Caco-2 (cell line): Measurements from ENCODE around the gene QRFP. TPM values are rescaled to one million over a fixed set of nuclear protein-coding genes. Genes with fewer than 3 reads are reported as not detected.

Experiments
- BruUV-seq: library from RNA; stranded (reverse); fragments of 400-500 nt; replicated peaks from 2 replicates; lab custom pipeline; 2021; lab: Mats Ljungman, UMichigan
- CTCF ChIA-PET: fragments of 300-600 bp; sonication (Branson Sonifier 250); formaldehyde crosslinking; loops from one replicate; lab custom pipeline; 2022; ENCODE audit warnings: antibody characterized with exemption; lab: Charles Lee
- POLR2A ChIA-PET: fragments of 300-600 bp; sonication (Branson Sonifier 250); formaldehyde crosslinking; loops from one replicate; lab custom pipeline; 2022; ENCODE audit warnings: antibody characterized with exemption; lab: Charles Lee
- DNase-seq, 2 experiments: peaks; one replicate each; pipeline versions ENCODE4 v3.0.0 to v3.0.0-alpha.2; 2020 to 2022
- H3K27me3 ChIP-seq: replicated peaks from 2 replicates; pipeline ENCODE4 v1.6.0; 2011; ENCODE audit warnings: low read length; ENCODE audit not compliant: control insufficient read depth, insufficient read depth
- H3K36me3 ChIP-seq: 2 replicates; pipeline ENCODE4 v1.5.1; 2011; ENCODE audit warnings: low read length; ENCODE audit not compliant: control insufficient read depth, insufficient read depth
- H3K4me1 ChIP-seq: fragments of 250-450 bp; sonication (Bioruptor Pico); 2 replicates; pipeline ENCODE4 v1.5.1; 2020; ENCODE audit warnings: mild to moderate bottlenecking
- H3K4me3 ChIP-seq: 2 replicates; pipeline ENCODE4 v1.5.1; 2011; ENCODE audit warnings: low read depth, mild to moderate bottlenecking, control low read depth, low read length
- H3K9me3 ChIP-seq: fragments of 250-450 bp; sonication (Bioruptor Pico); 2 replicates; pipeline ENCODE4 v1.5.1; 2020; ENCODE audit warnings: mild to moderate bottlenecking, moderate library complexity
- H3K27ac Mint-ChIP-seq: one replicate; pipeline ENCODE4 v1.8.0; 2022; ENCODE audit warnings: mixed read lengths; ENCODE audit not compliant: unreplicated experiment
- H3K27me3 Mint-ChIP-seq: one replicate; pipeline ENCODE4 v1.8.0; 2022; ENCODE audit warnings: mixed read lengths; ENCODE audit not compliant: insufficient read depth, unreplicated experiment
- H3K36me3 Mint-ChIP-seq: one replicate; pipeline ENCODE4 v1.8.0; 2022; ENCODE audit warnings: mild to moderate bottlenecking, mixed read lengths; ENCODE audit not compliant: insufficient read depth, unreplicated experiment
- H3K4me1 Mint-ChIP-seq: one replicate; pipeline ENCODE4 v1.8.0; 2022; ENCODE audit warnings: low read depth, mixed read lengths; ENCODE audit not compliant: unreplicated experiment
- H3K4me3 Mint-ChIP-seq: one replicate; pipeline ENCODE4 v1.8.0; 2022; ENCODE audit warnings: mild to moderate bottlenecking, moderate library complexity, mixed read lengths; ENCODE audit not compliant: unreplicated experiment
- H3K9me3 Mint-ChIP-seq: one replicate; pipeline ENCODE4 v1.8.0; 2022; ENCODE audit warnings: mixed read lengths; ENCODE audit not compliant: unreplicated experiment
- CTCF ChIP-seq, 2 experiments: fragments of 200-600 bp in 1 of 2; IDR thresholded peaks; 1 replicate in 1 of 2; 2 replicates in 1 of 2; pipeline versions ENCODE4 v1.5.1 to v1.8.0; 2011 to 2022; ENCODE audit warnings: antibody characterized with exemption in 1 of 2, control low read depth in 1 of 2, inconsistent platforms in 1 of 2, low read depth in 1 of 2, low read length in 1 of 2, mild to moderate bottlenecking in 1 of 2, moderate library complexity in 1 of 2; ENCODE audit not compliant: insufficient read depth in 1 of 2, severe bottlenecking in 1 of 2, unreplicated experiment in 1 of 2
- intact Hi-C: fragments of 100-400 bp; cut with micrococcal nuclease; formaldehyde crosslinking; loops from one replicate; pipeline ENCODE4 v1.10.0; 2022; ENCODE audit not compliant: unreplicated experiment
- total RNA-seq: library from RNA; stranded (reverse); gene quantifications from 2 replicates; pipeline ENCODE4 v1.2.3, GENCODE V29; 2022

Gene QRFP
- total RNA-seq, 1 experiment from 2014 or later: not detected

DNA sequence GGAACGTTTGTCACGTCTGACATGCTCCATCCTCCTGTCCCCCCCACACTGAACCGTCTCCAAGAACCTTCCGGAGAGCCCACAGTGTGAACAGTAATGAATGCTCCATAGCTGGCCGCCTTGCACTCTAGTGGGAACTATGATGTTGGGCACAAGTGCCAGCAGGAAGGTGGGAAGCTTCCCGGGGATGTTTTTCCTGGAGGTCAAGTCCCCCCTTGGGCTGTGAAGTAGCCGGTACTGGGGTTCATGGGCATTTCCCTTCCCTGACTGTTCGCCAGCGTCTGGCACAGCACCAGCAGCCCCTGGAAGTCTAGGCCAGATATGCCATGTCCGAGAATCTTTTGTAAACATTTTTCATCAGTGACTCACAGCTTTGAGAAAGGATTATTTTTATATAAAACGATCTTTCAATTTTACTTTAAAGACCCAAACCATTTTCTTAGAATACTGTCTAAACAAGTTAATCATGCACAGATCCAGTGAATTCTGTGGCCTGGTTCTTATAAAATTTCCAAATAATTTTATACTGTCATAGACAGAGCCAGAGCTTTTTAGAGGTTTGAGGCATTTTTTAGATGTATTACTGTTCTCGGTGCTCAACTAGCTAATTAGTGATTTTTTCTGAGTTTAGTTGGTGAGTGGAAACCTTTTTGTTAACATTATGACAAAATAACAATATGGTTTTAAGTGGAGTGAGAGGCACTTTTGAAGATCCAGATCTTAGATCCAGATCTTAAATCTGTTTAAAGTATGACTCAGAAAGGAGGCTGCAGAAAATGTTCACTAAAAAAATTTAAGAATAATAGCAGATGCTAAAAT lies 49.9 kb downstream of the QRFP start:
- Mint-ChIP-seq H3K9me3 (no peaks in the 10 kb centered on the region), H3K27ac (no peak overlapping the region), H3K27me3 (no peaks in the 10 kb centered on the region), H3K4me3 (no peak overlapping the region), H3K36me3 (no peaks in the 10 kb centered on the region), H3K4me1 (peaks cover 6% of the 10 kb centered on the region)
- H3K36me3 ChIP-seq: no peaks in the 10 kb centered on the region
- no peaks in the 10 kb centered on the region for H3K9me3 ChIP-seq
- intact Hi-C loops: no loop called here
- peaks cover 4% of the 10 kb centered on the region; the same call in 1 of the 2 replicates for H3K4me1 ChIP-seq
- ChIA-PET POLR2A (interaction anchor here (0.6 kb wide), 2 partner anchors 78 to 148 kb away, joined by 3 read pairs; no protein-coding TSS in a partner anchor), CTCF (no interaction called here)
- no TSS peak for BruUV-seq
- H3K4me3 ChIP-seq: no peak overlapping the region
- H3K27me3 ChIP-seq: no peaks in the 10 kb centered on the region
- DNase-seq: no peak
- TF ChIP-seq CTCF (IDR thresholded peaks at IDR 0.05; ENCODE audit: insufficient read depth in 1 of 2, low read depth in 1 of 2, low read length in 1 of 2, severe bottlenecking in 1 of 2, unreplicated experiment in 1 of 2): no peak

DNA sequence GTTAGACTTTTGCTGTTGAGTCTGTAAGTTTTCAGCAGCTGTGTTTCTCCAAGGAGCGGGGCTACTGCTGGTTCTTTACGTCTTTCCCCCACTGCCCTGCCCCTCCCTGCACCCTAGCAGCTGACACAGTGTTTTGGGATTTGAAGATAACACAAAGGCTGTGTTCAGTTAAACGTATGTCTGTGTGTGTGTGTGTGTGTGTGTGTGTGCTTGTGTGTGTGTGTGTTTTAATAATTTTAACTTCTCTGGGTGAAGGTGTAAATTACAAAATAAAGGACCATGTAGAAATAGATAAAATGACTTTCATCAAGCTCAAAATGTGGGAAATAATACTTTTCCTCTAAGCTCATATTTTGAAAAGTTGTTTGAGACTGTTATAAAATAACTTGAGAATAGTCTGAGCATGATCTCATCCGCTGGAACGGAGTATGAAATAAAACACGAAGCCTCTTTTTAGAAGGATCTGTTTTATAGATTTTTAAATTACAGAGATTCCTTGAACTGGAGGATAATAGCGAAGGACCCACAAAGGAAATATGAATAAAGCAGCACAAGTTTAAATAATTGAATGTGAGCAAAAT lies 50.6 kb downstream of the QRFP start:
- intact Hi-C loops: no loop called here
- H3K27me3 Mint-ChIP-seq: no peaks in the 10 kb centered on the region
- no peaks in the 10 kb centered on the region for H3K9me3 Mint-ChIP-seq
- peaks cover 8% of the 10 kb centered on the region for H3K4me1 Mint-ChIP-seq
- H3K4me3 Mint-ChIP-seq: no peak overlapping the region
- no peak for TF ChIP-seq CTCF (IDR thresholded peaks at IDR 0.05; ENCODE audit: insufficient read depth in 1 of 2, low read depth in 1 of 2, low read length in 1 of 2, severe bottlenecking in 1 of 2, unreplicated experiment in 1 of 2)
- no peak for DNase-seq
- no peak overlapping the region for H3K27ac Mint-ChIP-seq
- Histone ChIP-seq H3K27me3 (no peaks in the 10 kb centered on the region), H3K4me3 (no peak overlapping the region), H3K36me3 (no peaks in the 10 kb centered on the region), H3K9me3 (no peaks in the 10 kb centered on the region), H3K4me1 (peaks cover 4% of the 10 kb centered on the region; the same call in 1 of the 2 replicates)
- no peaks in the 10 kb centered on the region for H3K36me3 Mint-ChIP-seq
- ChIA-PET POLR2A (interaction anchor here (0.6 kb wide), 2 partner anchors 77 to 148 kb away, joined by 3 read pairs; no protein-coding TSS in a partner anchor), CTCF (no interaction called here)
- BruUV-seq: no TSS peak

DNA sequence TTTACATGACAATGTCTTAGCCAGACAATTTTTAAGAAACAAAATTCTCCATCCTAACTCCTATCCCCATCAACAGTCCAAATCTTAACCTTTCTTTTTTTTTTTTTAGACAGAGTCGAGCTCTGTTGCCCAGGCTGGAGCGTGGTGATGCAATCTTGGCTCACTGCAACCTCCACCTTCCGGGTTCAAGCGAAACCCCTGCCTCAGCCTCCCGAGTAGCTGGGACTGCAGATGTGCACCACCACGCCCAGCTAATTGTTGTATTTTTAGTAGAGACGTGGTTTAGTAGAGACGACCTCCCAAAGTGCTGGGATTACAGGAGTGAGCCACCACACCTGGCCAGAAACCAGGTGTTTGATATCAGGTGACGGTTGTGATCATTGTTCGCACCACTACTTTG lies 51.4 kb downstream of the QRFP start:
- H3K36me3 Mint-ChIP-seq: no peaks in the 10 kb centered on the region
- no TSS peak for BruUV-seq
- intact Hi-C loops: no loop called here
- no peak overlapping the region for H3K27ac Mint-ChIP-seq
- Histone ChIP-seq H3K36me3 (no peaks in the 10 kb centered on the region), H3K9me3 (no peaks in the 10 kb centered on the region), H3K4me3 (no peak overlapping the region), H3K4me1 (peaks cover 4% of the 10 kb centered on the region; the same call in 1 of the 2 replicates), H3K27me3 (no peaks in the 10 kb centered on the region)
- POLR2A ChIA-PET: interaction anchor here (0.7 kb wide), 1 partner anchor 152 kb away, joined by 3 read pairs; the partner anchor contains the start of gene EXOSC2
- CTCF ChIA-PET: interaction anchor here (0.5 kb wide), 1 partner anchor 139 kb away, joined by 4 read pairs; no protein-coding TSS in a partner anchor
- H3K4me3 Mint-ChIP-seq: no peak overlapping the region
- no peaks in the 10 kb centered on the region for H3K9me3 Mint-ChIP-seq
- TF ChIP-seq CTCF (IDR thresholded peaks at IDR 0.05; ENCODE audit: insufficient read depth in 1 of 2, low read depth in 1 of 2, low read length in 1 of 2, severe bottlenecking in 1 of 2, unreplicated experiment in 1 of 2): no peak
- no peak for DNase-seq
- no peaks in the 10 kb centered on the region for H3K27me3 Mint-ChIP-seq
- H3K4me1 Mint-ChIP-seq: peaks cover 8% of the 10 kb centered on the region
